IPS DF 4.7 (cell line): ENCODE measurements around the gene EPN2.
"Not testable (repeated sequence)": the region's sequence is repeated elsewhere in the genome, so short reads cannot be mapped to it uniquely, and the experiment has no call there.

ENCODE experiments used
- DNase-seq: peaks from one replicate; pipeline ENCODE4 v3.0.0-alpha.2; 2013; ENCODE audit warnings: low spot score; ENCODE audit errors: extremely low read depth

The EPN2 gene

GRCh38 chr17:19237139-19237388 lies at the start of gene EPN2:
Gene EPN2 (plus strand): TSS chr17:19237366. CDS start chr17:19283120, 45,754 bp downstream.
- not testable (repeated sequence) for DNase-seq

- not testable (repeated sequence) for DNase-seq
These were observed 49.0 kb upstream of the EPN2 start for GRCh38 chr17:19187883-19188869.

GRCh38 chr17:19188870-19189708 lies 48.1 kb upstream of the EPN2 start:
- not testable (repeated sequence) for DNase-seq

GRCh38 chr17:19189781-19190405 lies 47.3 kb upstream of the EPN2 start:
- DNase-seq = not testable (repeated sequence)

GRCh38 chr17:19196382-19197204 lies 40.6 kb upstream of the EPN2 start:
- DNase-seq = not testable (repeated sequence)

- DNase-seq = not testable (repeated sequence)
These were observed 34.7 kb upstream of the EPN2 start for GRCh38 chr17:19202448-19202847.

- not testable (repeated sequence) for DNase-seq
These were observed 33.7 kb upstream of the EPN2 start for GRCh38 chr17:19203429-19203828.

- not testable (repeated sequence) for DNase-seq
These were observed 21.9 kb upstream of the EPN2 start for GRCh38 chr17:19215074-19215860.

- not testable (repeated sequence) for DNase-seq
These were observed 20.8 kb upstream of the EPN2 start for GRCh38 chr17:19216148-19216926.

- DNase-seq = not testable (repeated sequence)
These were observed 18.3 kb upstream of the EPN2 start for GRCh38 chr17:19218914-19219313.

GRCh38 chr17:19219384-19219783 lies 17.8 kb upstream of the EPN2 start:
- DNase-seq = not testable (repeated sequence)

- DNase-seq = not testable (repeated sequence)
These were observed 17.0 kb upstream of the EPN2 start for GRCh38 chr17:19220195-19220594.

- DNase-seq = not testable (repeated sequence)
These were observed 10.3 kb upstream of the EPN2 start for GRCh38 chr17:19226610-19227588.

- not testable (repeated sequence) for DNase-seq
These were observed 2.5 kb upstream of the EPN2 start for GRCh38 chr17:19234676-19235075.

GRCh38 chr17:19236351-19237138 lies 621 bp upstream of the EPN2 start:
- DNase-seq = not testable (repeated sequence)

GRCh38 chr17:19237389-19238166 lies 412 bp downstream of the EPN2 start:
- no peak for DNase-seq
